Stimulated activated naive B cell treated with anti-CD40 and anti-IgM and Interleukin-4, amounts not matched to agents 10 μg/mL and 1 μg/mL and 100 μg/mL, for 72 hours (primary cell): ENCODE data around the gene HSPA12B.
A peak's percentile ranks its signal among the peaks of the same experiment; 100 is the strongest.

Experiments used
- ATAC-seq, 2 donors: fragments of 150-1000 bp; cut with Tn5 transposase; replicated peaks; 2 replicates each; pipeline ENCODE4 v1.10.0; 2021; ENCODE audit warnings: moderate library complexity in 1 of 2
- DNase-seq: peaks from one replicate; pipeline ENCODE4 v3.0.0; 2021
- H3K27ac Mint-ChIP-seq: one replicate; pipeline ENCODE4 v1.8.0; 2022; ENCODE audit warnings: mild to moderate bottlenecking, mixed read lengths
- H3K27me3 Mint-ChIP-seq, 2 donors: one replicate each; pipeline ENCODE4 v1.8.0; 2022; ENCODE audit warnings: mixed read lengths in 2 of 2
- H3K36me3 Mint-ChIP-seq, 2 donors: one replicate each; pipeline ENCODE4 v1.8.0; 2022; ENCODE audit warnings: mixed read lengths in 2 of 2, mild to moderate bottlenecking in 1 of 2
- H3K4me1 Mint-ChIP-seq, 2 donors: one replicate each; pipeline ENCODE4 v1.8.0; 2022; ENCODE audit warnings: mixed read lengths in 2 of 2, mild to moderate bottlenecking in 1 of 2
- H3K4me3 Mint-ChIP-seq, 2 donors: one replicate each; pipeline ENCODE4 v1.8.0; 2022; ENCODE audit warnings: mild to moderate bottlenecking in 2 of 2, mixed read lengths in 2 of 2, moderate library complexity in 1 of 2
- H3K9me3 Mint-ChIP-seq, 2 donors: one replicate each; pipeline ENCODE4 v1.8.0; 2022; ENCODE audit warnings: mixed read lengths in 2 of 2, mild to moderate bottlenecking in 1 of 2

The HSPA12B gene

DNA sequence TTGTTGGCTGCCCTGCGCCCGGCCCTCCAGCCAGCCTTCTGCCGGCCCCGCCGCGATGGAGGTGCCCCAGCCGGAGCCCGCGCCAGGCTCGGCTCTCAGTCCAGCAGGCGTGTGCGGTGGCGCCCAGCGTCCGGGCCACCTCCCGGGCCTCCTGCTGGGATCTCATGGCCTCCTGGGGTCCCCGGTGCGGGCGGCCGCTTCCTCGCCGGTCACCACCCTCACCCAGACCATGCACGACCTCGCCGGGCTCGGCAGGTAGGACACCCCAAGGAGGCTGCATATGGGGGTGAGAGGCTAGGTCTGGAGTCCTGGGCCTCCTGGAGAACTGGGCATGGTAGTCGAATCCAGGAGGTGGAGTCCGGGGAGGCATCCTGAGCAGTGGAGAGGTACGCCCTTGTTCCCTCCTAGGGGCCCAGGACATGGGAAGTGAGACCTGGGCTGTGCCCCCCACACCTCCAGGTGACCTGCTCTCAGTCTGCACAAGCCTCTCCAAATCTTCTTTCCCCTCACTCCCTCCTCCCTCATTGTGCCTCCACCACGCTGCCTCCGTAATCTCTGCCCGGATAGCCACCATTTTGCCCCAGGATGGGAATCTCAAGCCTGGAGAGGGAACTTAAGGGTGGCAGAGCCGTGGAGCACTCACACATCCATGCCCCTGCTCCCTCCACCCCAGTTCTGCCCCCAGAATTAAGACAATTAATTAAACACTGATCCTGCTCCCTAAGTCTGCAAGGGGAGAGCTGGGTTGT lies 64.2 kb downstream of the HSPA12B start:
- Mint-ChIP-seq H3K27ac (peak overlapping the region; percentile 59), H3K4me1 (peaks cover 42 to 64% of the 10 kb centered on the region in 2 donors), H3K36me3 (peaks cover 3 to 4% of the 10 kb centered on the region in 2 donors), H3K4me3 (peak overlapping the region; percentile 91 to 96), H3K27me3 (no peaks in the 10 kb centered on the region), H3K9me3 (no peaks in the 10 kb centered on the region)
- DNase-seq (no peak), ATAC-seq (peak; percentile 2 to 4)

GRCh38 chr20:3797226-3797545 lies 64.7 kb downstream of the HSPA12B start:
- Mint-ChIP-seq H3K27ac (peak overlapping the region; percentile 59), H3K4me1 (peaks cover 42 to 69% of the 10 kb centered on the region in 2 donors), H3K4me3 (peak overlapping the region; percentile 91 to 96), H3K36me3 (peaks cover 4 to 7% of the 10 kb centered on the region in 2 donors), H3K9me3 (no peaks in the 10 kb centered on the region), H3K27me3 (no peaks in the 10 kb centered on the region)
- no peak for DNase-seq
- ATAC-seq: no peak

DNA sequence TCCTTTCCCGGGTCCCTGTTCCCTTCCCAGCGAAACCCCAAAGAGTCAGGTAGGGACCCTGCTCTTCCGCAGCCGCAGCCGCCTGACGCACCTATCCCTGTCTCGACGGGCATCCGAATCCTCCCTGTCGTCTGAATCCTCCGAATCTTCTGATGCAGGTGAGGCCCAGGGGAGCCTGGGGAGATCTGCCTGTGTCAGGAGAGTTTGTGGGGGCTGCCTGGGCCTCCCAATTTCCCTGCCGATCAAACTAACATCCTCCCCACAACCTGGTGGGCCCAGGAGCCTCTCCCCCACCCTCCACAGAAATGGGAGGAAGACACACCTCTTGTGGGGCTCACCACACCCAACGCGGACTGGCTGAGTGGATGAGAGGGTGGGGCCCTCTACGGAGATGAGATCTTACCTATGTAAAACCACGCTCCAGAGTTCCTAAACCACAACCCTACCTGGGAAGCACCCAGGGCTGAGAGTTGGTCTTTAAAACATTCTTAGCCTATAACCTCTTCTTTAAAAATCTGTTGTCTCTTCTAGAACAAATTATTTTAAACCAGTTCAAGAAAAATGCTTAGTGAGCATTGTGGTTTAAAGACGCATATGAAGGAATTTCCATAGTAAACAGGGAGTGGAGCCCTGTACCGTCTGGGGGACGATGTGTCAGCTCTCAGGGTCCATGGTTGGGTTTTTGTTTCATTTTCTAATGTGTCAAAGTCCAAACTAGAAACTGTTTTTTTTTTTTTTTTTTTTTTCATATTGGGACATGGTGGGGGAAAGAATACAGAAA lies 65.3 kb downstream of the HSPA12B start:
- Mint-ChIP-seq H3K27me3 (no peaks in the 10 kb centered on the region), H3K4me3 (peak overlapping the region; percentile 91 to 96), H3K27ac (peak overlapping the region; percentile 59), H3K4me1 (peaks cover 47 to 75% of the 10 kb centered on the region in 2 donors), H3K9me3 (no peaks in the 10 kb centered on the region), H3K36me3 (peaks cover 8 to 12% of the 10 kb centered on the region in 2 donors)
- ATAC-seq: no peak
- DNase-seq: no peak

DNA sequence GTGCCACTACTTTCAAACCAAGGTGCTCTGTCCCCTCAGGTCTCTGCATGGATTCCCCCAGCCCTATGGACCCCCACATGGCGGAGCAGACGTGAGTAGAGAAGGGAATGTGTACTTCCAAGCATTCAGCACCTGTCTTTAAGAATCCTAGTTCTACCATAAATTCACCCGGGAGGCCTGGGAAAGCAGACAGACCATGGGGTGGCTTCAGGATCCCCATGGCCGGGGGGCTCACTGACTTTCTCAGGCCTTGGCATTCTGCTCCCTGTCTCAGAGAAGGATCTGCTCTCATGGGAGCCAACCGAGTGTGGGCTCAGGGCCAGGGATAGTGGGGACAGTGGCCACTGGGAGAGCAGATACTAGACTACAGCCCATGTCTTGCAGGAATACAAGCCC lies 65.9 kb downstream of the HSPA12B start:
- peaks cover 12 to 17% of the 10 kb centered on the region in 2 donors for H3K36me3 Mint-ChIP-seq
- H3K27me3 Mint-ChIP-seq: no peaks in the 10 kb centered on the region
- no peak for ATAC-seq
- peak overlapping the region; percentile 41 to 52 for H3K4me3 Mint-ChIP-seq
- H3K4me1 Mint-ChIP-seq: peaks cover 52 to 81% of the 10 kb centered on the region in 2 donors
- peak overlapping the region; percentile 59 for H3K27ac Mint-ChIP-seq
- H3K9me3 Mint-ChIP-seq: no peaks in the 10 kb centered on the region
- DNase-seq: no peak

- ATAC-seq (no peak), DNase-seq (no peak)
- Mint-ChIP-seq H3K27me3 (no peaks in the 10 kb centered on the region), H3K4me3 (no peak overlapping the region), H3K36me3 (peaks cover 16 to 22% of the 10 kb centered on the region in 2 donors), H3K4me1 (peaks cover 55 to 86% of the 10 kb centered on the region in 2 donors), H3K27ac (peak overlapping the region; percentile 91), H3K9me3 (no peaks in the 10 kb centered on the region)
Measured at GRCh38 chr20:3798908-3799248, 66.4 kb downstream of the HSPA12B start.

DNA sequence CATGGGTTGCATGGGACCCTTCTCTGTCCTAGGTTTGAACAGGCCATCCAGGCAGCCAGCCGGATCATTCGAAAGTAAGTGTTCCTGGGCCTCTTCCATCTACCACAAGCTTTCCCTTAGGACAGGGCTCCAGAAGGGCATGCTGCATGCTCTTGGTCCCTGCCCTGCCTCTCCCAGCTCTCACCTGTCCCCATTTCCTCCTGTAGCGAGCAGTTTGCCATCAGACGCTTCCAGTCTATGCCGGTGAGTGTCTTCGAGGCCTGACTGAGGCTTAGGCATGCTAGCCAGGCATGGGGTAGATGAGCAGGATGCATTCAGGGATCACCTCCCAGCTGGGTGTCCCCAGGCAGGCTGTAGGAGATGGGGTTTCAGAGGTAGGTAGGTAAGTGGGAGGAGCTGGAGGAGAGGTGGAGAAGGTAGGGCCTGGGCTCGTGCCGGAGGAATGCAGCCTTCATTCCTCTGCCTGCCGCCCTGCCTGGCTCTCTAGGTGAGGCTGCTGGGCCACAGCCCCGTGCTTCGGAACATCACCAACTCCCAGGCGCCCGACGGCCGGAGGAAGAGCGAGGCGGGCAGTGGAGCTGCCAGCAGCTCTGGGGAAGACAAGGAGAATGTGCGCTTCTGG lies 67.9 kb downstream of the HSPA12B start:
- H3K9me3 Mint-ChIP-seq: no peaks in the 10 kb centered on the region
- no peaks in the 10 kb centered on the region for H3K27me3 Mint-ChIP-seq
- H3K4me1 Mint-ChIP-seq: peaks cover 60 to 85% of the 10 kb centered on the region in 2 donors
- peaks cover 27 to 32% of the 10 kb centered on the region in 2 donors for H3K36me3 Mint-ChIP-seq
- no peak overlapping the region for H3K4me3 Mint-ChIP-seq
- H3K27ac Mint-ChIP-seq: peak overlapping the region; percentile 91
- no peak for DNase-seq
- no peak for ATAC-seq

DNA sequence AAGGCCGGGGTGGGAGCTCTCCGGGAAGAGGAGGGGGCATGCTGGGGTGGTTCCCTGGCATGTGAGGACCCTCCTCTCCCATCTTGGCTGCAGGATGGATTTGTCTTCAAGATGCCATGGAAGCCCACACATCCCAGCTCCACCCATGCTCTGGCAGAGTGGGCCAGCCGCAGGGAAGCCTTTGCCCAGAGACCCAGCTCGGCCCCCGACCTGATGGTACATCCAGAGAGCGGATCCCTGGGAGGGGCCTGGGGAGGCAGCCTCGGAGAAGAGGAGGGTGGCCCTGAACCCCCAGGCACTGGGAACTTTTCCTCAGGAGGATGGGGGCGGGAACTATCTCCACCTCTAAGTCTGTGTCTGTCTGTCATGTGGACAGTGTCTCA lies 68.4 kb downstream of the HSPA12B start:
- peaks cover 57 to 80% of the 10 kb centered on the region in 2 donors for H3K4me1 Mint-ChIP-seq
- peaks cover 30 to 35% of the 10 kb centered on the region in 2 donors for H3K36me3 Mint-ChIP-seq
- H3K9me3 Mint-ChIP-seq: no peaks in the 10 kb centered on the region

DNA sequence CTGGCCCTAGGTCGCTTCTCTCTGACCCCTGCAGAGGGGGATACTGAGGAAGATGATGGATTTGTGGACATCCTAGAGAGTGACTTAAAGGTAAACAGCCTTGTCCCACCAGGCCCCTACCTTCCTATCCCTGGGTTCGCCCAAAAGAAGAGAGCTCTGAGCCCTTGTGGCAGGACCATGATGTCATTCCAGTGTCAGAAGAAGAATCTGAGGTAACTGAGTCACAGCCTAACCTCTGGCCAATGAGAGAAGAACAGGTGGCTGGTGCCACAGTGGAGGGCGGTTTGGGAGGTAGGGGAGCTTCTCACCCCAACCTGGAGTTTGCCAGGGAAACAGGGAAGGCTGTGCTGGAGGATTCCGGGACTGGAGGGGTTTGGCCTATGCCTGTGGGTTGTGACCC lies 68.8 kb downstream of the HSPA12B start:
- H3K27me3 Mint-ChIP-seq: no peaks in the 10 kb centered on the region
- ATAC-seq: no peak
- DNase-seq: no peak
- H3K4me3 Mint-ChIP-seq: no peak overlapping the region
- peak overlapping the region; percentile 37 for H3K27ac Mint-ChIP-seq
- H3K4me1 Mint-ChIP-seq: peaks cover 58 to 79% of the 10 kb centered on the region in 2 donors
- peaks cover 30 to 38% of the 10 kb centered on the region in 2 donors for H3K36me3 Mint-ChIP-seq
- no peaks in the 10 kb centered on the region for H3K9me3 Mint-ChIP-seq

More for the DNA sequence above, 68.4 kb downstream of the HSPA12B start:
- no peak for DNase-seq
- ATAC-seq: no peak
- H3K27ac Mint-ChIP-seq: peak overlapping the region; percentile 91
- no peak overlapping the region for H3K4me3 Mint-ChIP-seq
- H3K27me3 Mint-ChIP-seq: no peaks in the 10 kb centered on the region

- Mint-ChIP-seq H3K4me1 (peaks cover 57 to 75% of the 10 kb centered on the region in 2 donors), H3K27ac (peak overlapping the region; percentile 42), H3K9me3 (no peaks in the 10 kb centered on the region), H3K27me3 (no peaks in the 10 kb centered on the region), H3K4me3 (no peak overlapping the region), H3K36me3 (peaks cover 30 to 38% of the 10 kb centered on the region in 2 donors)
- DNase-seq (no peak), ATAC-seq (no peak)
Measured at GRCh38 chr20:3801846-3802245, 69.4 kb downstream of the HSPA12B start.
